Fibroblast of skin of back (primary cell): Measurements from ENCODE around the gene MAN2B2.

ENCODE experiments used
- DNase-seq: peaks from one replicate; pipeline ENCODE4 v3.0.0-alpha.2; 2013

Gene MAN2B2

GRCh38 chr4:6568148-6568547 lies 6.8 kb upstream of the MAN2B2 start:
- no peak for DNase-seq

DNA sequence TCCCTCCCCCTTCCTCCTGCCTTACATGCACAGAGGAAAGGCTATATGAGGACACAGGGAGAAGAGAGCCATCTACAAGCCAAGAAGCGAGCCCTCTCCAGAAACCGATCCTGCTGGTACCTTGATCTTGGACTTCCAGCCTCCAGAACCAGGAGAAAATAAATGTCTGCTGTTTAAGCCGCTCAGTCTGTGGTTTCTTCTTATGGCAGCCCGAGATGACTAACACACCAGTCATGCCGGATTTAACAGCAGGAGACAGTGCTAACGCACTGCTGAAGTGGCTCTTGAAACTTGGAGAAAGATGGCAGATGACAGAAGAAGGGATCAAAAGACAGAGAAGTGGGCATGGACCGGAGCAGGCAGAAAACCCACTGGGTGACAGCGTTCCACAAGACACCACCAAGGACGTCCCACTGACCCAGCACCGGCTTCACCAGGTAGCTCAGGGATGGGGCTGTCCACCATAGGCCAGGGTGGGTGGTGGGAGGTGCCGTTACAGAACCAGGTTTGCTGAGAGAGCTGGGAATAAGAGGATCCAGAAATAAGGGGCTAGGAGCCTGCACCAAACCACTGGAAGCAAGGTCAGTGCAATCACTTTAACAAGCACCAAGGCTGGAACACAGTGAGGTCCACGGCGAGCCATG lies 6.2 kb upstream of the MAN2B2 start:
- DNase-seq: peak; percentile 85

DNA sequence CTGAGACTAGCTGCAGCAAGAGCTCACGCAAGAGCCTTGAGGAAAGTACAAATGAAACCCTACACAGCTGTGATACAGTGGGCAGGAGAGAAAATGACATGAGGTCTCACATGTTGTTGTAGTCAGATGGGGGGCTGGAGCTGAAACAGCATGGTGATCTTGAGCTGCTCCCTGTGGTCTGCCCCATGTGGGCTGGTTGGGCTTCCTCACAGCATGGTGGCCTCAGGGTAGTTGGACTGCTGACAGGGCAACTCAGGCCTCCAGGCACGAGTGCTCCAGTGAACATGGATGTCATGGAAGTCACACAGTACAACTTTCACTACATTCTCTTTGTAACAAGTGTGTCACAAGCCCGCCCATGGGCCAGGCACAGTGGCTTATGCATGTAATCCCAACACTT lies 3.4 kb upstream of the MAN2B2 start:
- no peak for DNase-seq

GRCh38 chr4:6573551-6573950 lies 1.4 kb upstream of the MAN2B2 start:
- no peak for DNase-seq

- no peak for DNase-seq
Measured at GRCh38 chr4:6573986-6574746, 823 bp upstream of the MAN2B2 start.

DNA sequence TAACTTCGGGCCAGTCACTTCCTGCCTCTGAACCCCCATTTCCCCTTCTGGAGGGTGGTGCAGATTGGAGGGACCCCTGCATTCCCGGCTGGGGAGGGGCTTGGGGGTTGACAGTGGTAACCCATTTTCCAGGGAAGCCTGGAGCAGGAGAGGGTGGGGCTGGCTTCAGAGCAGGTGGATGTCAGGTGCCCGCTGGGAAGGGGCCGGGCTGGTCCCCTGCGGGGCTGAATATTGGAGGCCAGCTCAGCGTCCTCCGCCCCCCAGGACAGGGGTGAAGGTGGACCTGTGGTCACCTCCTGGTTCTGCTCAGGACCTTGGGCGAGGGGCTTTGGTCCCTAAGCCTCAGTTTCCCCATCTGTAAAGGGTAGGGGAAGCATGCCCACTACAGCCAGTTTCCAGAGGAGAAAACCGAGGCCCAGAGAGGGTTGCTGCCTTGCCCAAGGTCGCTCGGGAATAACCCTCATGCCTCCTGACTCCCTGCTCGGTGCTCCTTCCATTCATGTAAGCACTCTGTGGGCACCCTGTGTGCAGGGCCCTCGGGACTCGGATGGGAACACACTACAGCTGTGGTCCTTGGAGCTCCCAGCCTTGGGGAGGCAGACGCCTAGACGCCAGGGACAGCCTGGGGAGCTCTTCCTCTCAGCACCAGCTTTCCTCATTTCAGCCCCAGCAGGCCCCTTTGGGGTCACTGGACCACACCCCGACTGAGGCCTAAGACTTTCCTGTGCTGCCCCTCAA lies 683 bp downstream of the MAN2B2 start:
- DNase-seq: no peak

DNA sequence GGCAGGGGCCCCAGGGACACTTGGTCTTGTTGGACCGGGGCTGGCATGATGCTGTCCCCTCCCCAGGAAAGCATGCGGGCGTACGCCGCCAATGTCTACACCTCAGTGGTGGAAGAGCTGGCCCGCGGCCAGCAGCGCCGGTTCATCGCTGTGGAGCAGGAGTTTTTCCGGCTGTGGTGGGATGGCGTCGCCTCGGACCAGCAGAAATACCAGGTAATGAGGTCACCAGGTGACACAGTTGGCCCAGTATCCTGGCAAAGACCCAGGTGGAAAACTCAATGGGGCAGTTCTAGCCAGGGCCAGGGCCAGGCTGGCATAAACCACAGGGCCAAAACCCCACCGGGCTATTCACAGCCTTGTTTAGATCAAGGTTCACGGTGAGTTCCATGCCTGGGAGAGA lies 1.5 kb downstream of the MAN2B2 start:
- no peak for DNase-seq

GRCh38 chr4:6576932-6577331 lies 1.9 kb downstream of the MAN2B2 start:
- DNase-seq: no peak

DNA sequence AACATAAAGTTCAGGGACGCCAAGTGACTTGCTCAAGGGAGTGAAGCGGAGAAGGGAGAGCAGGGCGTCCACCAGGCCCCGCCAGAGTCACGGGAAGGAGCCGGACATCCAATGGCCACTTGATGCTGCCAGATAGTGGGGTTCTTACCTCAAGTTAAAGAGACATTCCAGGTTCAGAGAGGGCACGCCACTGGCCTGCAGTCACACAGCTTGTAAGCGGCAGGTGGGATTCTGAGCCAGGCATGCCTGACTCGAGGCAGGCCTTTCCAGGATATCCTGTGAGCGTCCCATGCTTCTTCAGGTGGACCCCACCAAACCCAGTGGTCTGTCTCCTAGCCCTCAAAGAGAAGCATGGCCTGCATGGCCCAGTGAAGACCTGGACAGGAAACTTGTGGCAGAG lies 2.4 kb downstream of the MAN2B2 start:
- DNase-seq: no peak

GRCh38 chr4:6578221-6578620 lies 3.2 kb downstream of the MAN2B2 start:
- DNase-seq: no peak

DNA sequence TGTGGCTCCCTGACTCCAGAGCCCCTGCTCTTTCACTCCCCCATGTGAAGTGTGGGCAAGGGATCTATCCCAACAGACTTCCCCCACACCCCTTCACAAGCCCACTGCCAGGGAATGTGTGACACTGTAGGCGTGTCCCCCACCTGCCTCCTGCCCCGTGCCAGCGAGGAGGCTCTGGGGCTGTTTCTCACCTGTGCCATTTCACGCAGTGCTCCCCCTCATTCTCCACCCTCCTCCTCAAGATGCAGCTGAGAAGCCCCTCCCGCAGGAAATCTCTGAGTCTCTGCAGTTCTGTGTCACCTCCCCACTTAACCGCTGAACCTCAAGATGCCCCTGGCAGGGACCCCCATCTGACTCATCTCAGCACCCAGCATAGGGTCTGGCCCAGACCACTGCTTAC lies 5.4 kb downstream of the MAN2B2 start:
- DNase-seq: no peak

DNA sequence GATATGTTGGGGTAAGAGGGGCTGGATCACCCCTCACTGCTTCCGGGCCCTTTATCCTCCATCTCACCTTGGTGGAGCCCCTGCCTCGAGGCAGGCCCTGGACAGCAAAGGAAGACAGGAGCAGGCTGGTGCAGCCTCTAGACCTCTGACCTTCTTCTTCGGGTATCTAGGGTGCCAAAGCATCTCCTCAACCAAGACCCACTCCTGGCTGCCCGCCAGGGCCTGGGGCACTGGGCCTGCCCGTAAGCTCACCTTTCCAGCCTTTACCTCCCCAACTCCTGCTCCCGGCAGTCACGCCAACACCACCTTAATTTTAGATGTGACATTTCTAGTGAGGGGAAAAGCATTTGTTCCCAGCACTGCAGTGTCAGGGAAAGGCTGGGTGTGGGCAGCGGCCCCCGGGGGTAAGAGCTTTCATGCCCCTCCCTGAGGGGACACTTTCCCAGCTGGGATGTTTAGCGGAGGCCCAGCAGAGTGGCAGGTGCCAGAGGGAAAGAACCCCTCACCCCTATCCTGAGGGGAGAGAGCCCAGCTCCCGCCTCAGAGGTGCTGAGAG lies 6.7 kb downstream of the MAN2B2 start:
- no peak for DNase-seq

DNA sequence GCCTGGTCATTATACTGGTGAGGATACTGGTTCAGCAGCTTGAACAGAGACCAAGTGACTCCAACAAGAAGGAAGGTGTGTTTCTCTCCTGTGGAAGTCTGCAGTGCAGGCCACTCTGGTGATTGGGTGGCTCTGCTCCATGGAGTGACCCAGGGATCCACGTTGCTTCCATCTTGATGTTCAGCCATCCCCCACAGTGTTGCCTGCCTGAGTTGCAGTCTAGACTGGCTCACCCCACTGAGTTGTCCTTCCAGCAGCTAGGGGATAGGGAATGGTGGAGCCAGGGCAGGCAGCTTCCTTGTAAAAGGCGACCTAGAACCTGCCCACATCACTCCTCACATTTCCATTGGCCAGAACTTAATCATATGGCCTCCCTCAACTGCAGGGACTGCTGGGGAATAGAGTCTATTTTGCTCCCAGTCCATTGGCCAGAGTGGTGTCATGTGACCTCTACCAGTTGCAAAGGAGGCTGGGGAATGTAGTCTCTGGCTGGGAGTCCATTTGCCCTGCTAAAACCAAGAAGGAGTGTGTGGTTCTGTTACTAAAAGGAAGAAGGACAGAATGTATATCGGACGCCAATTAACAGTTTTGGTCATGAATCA lies 8.0 kb downstream of the MAN2B2 start:
- DNase-seq: peak; percentile 39

DNA sequence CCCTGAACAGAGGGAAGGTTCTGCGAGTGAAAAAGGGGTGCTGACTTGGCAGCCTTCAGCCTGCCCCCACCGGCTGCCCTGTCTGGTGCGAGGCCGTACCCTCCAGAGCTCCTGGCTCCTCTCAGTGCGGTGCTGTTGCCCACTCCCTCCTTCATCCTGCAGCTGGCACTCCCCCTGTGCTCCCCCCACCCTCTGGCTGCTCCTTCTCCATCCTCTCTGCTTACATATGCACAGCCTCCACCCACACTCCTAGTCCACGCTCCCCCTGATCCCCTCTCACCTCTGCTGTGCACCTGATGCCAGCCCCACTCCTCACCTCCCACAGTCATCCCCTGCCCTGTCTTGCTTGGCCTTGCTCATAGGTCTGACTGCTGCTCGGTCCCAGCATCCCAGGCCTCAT lies 9.9 kb downstream of the MAN2B2 start:
- DNase-seq: no peak

DNA sequence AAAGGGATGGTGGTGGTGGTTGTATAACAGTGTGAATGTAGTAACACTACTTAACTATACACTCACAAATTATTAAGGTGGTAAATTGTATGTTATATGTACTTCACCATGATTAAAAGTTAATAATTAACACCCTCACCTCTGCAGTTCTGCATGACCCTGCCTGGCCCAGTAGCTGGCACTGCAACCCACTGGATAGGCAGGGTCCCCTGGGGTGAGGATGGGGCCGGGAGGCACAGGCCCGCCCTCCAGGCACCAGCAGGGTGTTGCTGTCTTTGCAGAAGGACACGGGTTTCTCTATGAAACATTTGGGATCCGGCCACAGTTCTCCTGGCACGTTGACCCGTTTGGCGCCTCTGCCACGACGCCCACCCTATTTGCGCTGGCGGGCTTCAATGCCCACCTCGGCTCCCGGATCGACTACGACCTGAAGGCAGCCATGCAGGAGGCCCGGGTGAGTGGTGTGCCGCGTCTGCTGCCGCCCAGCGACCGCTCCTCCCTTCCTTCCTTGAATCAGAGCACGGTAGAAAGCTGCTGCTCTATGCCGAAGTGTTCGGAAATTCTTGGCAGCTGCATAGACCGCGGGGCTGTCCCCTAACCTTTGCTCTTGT lies 11.8 kb downstream of the MAN2B2 start:
- no peak for DNase-seq

DNA sequence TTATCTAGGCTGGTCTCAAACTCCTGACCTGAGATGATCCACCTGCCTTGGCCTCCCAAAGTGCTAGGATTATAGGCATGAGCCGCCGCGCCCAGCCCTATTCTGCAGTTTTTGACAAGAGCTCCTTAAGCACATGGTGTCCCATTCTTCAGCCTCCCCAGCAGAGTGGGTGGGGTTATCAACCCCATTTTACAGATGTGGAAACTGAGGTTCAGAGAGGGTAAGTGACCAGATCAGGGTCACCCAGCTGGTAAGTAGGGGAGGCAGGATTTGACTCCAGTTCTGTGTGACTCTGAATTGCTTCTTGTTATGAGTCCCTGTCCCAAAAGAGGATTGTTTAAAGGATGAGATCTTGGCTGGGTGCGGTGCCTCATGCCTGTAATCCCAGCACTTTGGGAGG lies 14.5 kb downstream of the MAN2B2 start:
- DNase-seq: no peak

GRCh38 chr4:6591313-6591712 lies 16.3 kb downstream of the MAN2B2 start:
- DNase-seq: no peak

- DNase-seq: no peak
Measured at GRCh38 chr4:6591781-6592180, 16.8 kb downstream of the MAN2B2 start.

DNA sequence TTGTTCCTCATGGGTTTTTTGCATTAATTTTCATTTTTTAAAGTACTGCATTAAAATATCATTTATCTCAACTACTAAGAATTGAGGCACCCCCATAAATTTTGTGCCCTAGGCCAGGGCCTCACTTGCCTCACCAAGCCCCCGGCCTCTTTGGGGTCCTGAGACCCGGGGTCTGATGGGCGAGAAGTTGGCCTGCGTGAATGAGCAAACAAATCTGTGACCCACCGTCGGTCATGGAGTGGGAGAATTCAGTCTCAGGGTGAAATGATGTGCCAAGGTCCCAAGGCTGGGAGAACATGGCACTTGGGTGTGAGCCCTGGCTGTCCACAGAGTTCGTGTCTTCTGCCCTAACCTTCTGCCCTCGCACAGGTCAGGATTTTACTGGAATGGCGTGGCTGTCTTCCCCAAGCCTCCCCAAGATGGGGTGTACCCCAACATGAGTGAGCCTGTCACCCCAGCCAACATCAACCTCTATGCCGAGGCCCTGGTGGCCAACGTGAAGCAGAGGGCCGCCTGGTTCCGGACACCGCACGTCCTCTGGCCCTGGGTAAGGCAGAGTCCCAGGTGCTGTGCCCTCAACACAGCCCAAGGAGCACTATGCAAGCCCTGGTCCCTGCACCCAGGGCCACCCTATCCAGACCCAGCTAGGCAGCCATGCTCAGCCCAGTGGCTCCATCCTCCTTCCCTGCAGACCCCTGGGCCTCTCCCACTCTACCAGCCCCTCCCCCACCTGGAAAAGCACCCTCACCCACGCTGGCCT lies 18.0 kb downstream of the MAN2B2 start:
- no peak for DNase-seq

- DNase-seq: no peak
Measured at GRCh38 chr4:6594341-6594740, 19.4 kb downstream of the MAN2B2 start.

DNA sequence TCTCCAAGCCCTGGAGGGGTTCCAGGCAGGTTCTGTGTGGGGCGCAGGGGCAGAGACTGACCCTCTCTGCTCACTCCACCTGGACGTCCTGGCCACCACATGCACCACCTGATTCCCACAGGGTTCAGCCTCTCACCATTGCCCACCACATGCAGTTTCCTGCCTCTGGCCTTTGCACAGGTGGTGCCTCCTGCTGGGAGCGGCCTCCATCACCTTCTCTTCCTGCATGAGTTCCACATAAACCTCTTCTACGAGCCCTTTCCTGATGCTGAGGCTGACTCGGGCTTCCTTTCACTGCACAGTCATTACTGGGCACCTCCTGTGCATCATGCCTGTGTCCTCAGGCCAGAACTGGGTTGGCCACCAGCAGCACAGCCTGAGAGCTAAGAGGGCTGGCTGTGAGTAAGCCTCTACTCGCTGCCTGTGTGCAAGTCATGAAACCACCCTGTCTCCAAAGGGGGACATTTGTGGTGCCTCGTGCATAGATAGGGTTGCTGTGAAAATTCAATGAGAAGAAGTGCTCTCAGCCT lies 19.9 kb downstream of the MAN2B2 start:
- DNase-seq: no peak
